Panc1 (cell line): ENCODE measurements around the gene WDR72. TPM values are rescaled to one million over a fixed set of nuclear protein-coding genes. Genes with fewer than 3 reads are reported as not detected.
"Not testable (repeated sequence)": the region's sequence is repeated elsewhere in the genome, so short reads cannot be mapped to it uniquely, and the experiment has no call there.

Experiments
- ATAC-seq: fragments of 200-7000 bp; cut with Tn5 transposase; 2 replicates; pipeline ENCODE4 v1.9.1; 2020; ENCODE audit warnings: mild to moderate bottlenecking, moderate library complexity
- BruUV-seq: library from RNA; stranded (reverse); fragments of 400-500 nt; replicated peaks from 2 replicates; lab custom pipeline; 2021; lab: Mats Ljungman, UMichigan
- CTCF ChIA-PET: fragments of 300-600 bp; sonication (Branson Sonifier 250); formaldehyde crosslinking; loops from one replicate; lab custom pipeline; 2022; ENCODE audit warnings: antibody characterized with exemption; lab: Charles Lee
- POLR2A ChIA-PET: fragments of 300-600 bp; sonication (Branson Sonifier 250); formaldehyde crosslinking; loops from one replicate; lab custom pipeline; 2022; ENCODE audit warnings: antibody characterized with exemption; lab: Charles Lee
- DNase-seq: peaks from one replicate; pipeline ENCODE4 v3.0.0-alpha.2; 2010; ENCODE audit warnings: low read depth, low spot score
- H3K27ac ChIP-seq: 2 replicates; pipeline ENCODE4 v1.5.1; 2011; ENCODE audit warnings: mild to moderate bottlenecking, low read length, inconsistent platforms
- H3K27me3 ChIP-seq: fragments of 200-500 bp; sonication (Bioruptor generic); 2 replicates; pipeline ENCODE4 v1.6.0; 2014; ENCODE audit warnings: low read length, inconsistent platforms; ENCODE audit not compliant: control insufficient read depth, insufficient read depth
- H3K36me3 ChIP-seq: fragments of 200-500 bp; sonication (Bioruptor generic); 2 replicates; pipeline ENCODE4 v1.5.1; 2014; ENCODE audit warnings: inconsistent platforms, mild to moderate bottlenecking, low read length, moderate library complexity; ENCODE audit not compliant: control insufficient read depth, insufficient read depth
- H3K4me1 ChIP-seq: 2 replicates; pipeline ENCODE4 v1.5.1; 2011; ENCODE audit warnings: inconsistent platforms, mild to moderate bottlenecking, low read length, moderate library complexity; ENCODE audit not compliant: control insufficient read depth, insufficient read depth
- H3K4me3 ChIP-seq, 2 experiments: 2 replicates each; pipeline ENCODE4 v1.5.1; 2011 to 2012; ENCODE audit warnings: low read depth in 2 of 2, low read length in 2 of 2, mild to moderate bottlenecking in 2 of 2, inconsistent platforms in 1 of 2, moderate library complexity in 1 of 2
- H3K9me3 ChIP-seq: fragments of 200-500 bp; sonication (Bioruptor generic); 2 replicates; pipeline ENCODE4 v1.5.1; 2014; ENCODE audit warnings: low read depth, mild to moderate bottlenecking, inconsistent platforms, low read length, moderate library complexity; ENCODE audit not compliant: control insufficient read depth, insufficient read depth
- CTCF ChIP-seq: fragments of 450-650 bp; IDR thresholded peaks from 2 replicates; pipeline ENCODE4 v1.5.1; 2017; ENCODE audit warnings: mild to moderate bottlenecking
- POLR2AphosphoS5 ChIP-seq: IDR thresholded peaks from 2 replicates; pipeline ENCODE4 v1.6.1; 2012; ENCODE audit warnings: mild to moderate bottlenecking, low read depth, low read length, moderate library complexity
- REST ChIP-seq, 2 experiments: IDR thresholded peaks; 2 replicates each; pipeline ENCODE4 v1.6.1; 2011 to 2012; ENCODE audit warnings: low read depth in 2 of 2, control low read depth in 1 of 2, low read length in 1 of 2, mild to moderate bottlenecking in 1 of 2, moderate library complexity in 1 of 2; ENCODE audit not compliant: insufficient read depth in 1 of 2
- SIN3A ChIP-seq: IDR thresholded peaks from 2 replicates; pipeline ENCODE4 v1.6.1; 2012; ENCODE audit warnings: low read depth, mild to moderate bottlenecking, low read length, moderate library complexity, borderline replicate concordance; ENCODE audit not compliant: insufficient read depth
- TCF7L2 ChIP-seq: IDR thresholded peaks from 2 replicates; pipeline ENCODE4 v1.6.1; 2011; ENCODE audit warnings: mild to moderate bottlenecking, low read depth, low read length, inconsistent platforms
- in situ Hi-C: cut with HindIII; loops from 2 replicates; pipeline ENCODE4 v1.10.0; 2016; ENCODE audit warnings: low sequenced_read_pairs, low pct_unique_long_range_greater_than_20kb
- intact Hi-C: fragments of 100-400 bp; cut with micrococcal nuclease; formaldehyde crosslinking; loops from one replicate; pipeline ENCODE4 v1.10.0; 2022; ENCODE audit not compliant: unreplicated experiment
- total RNA-seq: library from RNA; stranded (reverse); gene quantifications from one replicate; pipeline ENCODE4 v1.2.1, GENCODE V29; 2021; ENCODE audit not compliant: unreplicated experiment

WDR72 gene
- total RNA-seq, 1 experiment from 2014 or later = 0.03 TPM

GRCh38 chr15:53786401-53786800 is 26.9 kb upstream of the WDR72 start:
- intact Hi-C loops = no loop called here
- H3K4me1 ChIP-seq = no peaks in the 10 kb centered on the region
- in situ Hi-C loops = no loop called here
- no peaks in the 10 kb centered on the region for H3K27me3 ChIP-seq
- DNase-seq (no peak), ATAC-seq (no peak)
- H3K36me3 ChIP-seq = no peaks in the 10 kb centered on the region
- CTCF ChIA-PET = no interaction called here
- no peak for TF ChIP-seq SIN3A
- TF ChIP-seq POLR2AphosphoS5 = no peak
- TF ChIP-seq TCF7L2 = no peak
- no TSS peak for BruUV-seq
- no peaks in the 10 kb centered on the region for H3K9me3 ChIP-seq
- H3K4me3 ChIP-seq = no peak overlapping the region
- H3K27ac ChIP-seq = no peak overlapping the region
- POLR2A ChIA-PET = no interaction called here

- H3K4me3 ChIP-seq, ATAC-seq, DNase-seq, intact Hi-C loops, H3K27me3 ChIP-seq, POLR2A ChIA-PET, H3K27ac ChIP-seq, CTCF ChIA-PET, H3K36me3 ChIP-seq, BruUV-seq, H3K4me1 ChIP-seq, in situ Hi-C loops, H3K9me3 ChIP-seq: not testable (repeated sequence)
These were observed 25.8 kb upstream of the WDR72 start for GRCh38 chr15:53785241-53785640.

GRCh38 chr15:53762916-53763315 is 3.5 kb upstream of the WDR72 start:
- no peak for TF ChIP-seq TCF7L2
- no peak for TF ChIP-seq CTCF
- TF ChIP-seq POLR2AphosphoS5 = no peak
- TF ChIP-seq SIN3A = no peak
- TF ChIP-seq REST (IDR thresholded peaks at IDR 0.05; ENCODE audit: insufficient read depth in 1 of 2, low read depth in 2 of 2, low read length in 1 of 2) = no peak
- Histone ChIP-seq H3K9me3 (no peaks in the 10 kb centered on the region), H3K36me3 (no peaks in the 10 kb centered on the region), H3K4me3 (no peak overlapping the region), H3K27me3 (no peaks in the 10 kb centered on the region), H3K4me1 (no peaks in the 10 kb centered on the region), H3K27ac (no peak overlapping the region)
- ChIA-PET CTCF (no interaction called here), POLR2A (no interaction called here)
- intact Hi-C loops (no loop called here), in situ Hi-C loops (no loop called here)
- no TSS peak for BruUV-seq
- DNase-seq = no peak
- no peak for ATAC-seq
